ENCODE measurements around the gene SLC19A1.

The SLC19A1 gene

GRCh38 chr21:45461369-45461750, 80.9 kb downstream of the SLC19A1 start:
- DNase-seq, result no peak
- H3K27ac ChIP-seq (ENCODE audit: low read length), result no peak overlapping the region
- H3K9ac ChIP-seq (ENCODE audit: low read depth, low read length), result no peak overlapping the region
- H3K4me1 ChIP-seq (ENCODE audit: insufficient read depth, low read length), result no peaks in the 10 kb centered on the region
- H3K27me3 ChIP-seq (ENCODE audit: insufficient read depth, low read length, poor library complexity), result peaks cover 3% of the 10 kb centered on the region
- H3K4me2 ChIP-seq (ENCODE audit: insufficient read depth, low read length), result no peak overlapping the region
- H3K4me3 ChIP-seq (ENCODE audit: low read depth in 1 of 2, low read length in 2 of 2), result no peak overlapping the region
- no peak for ATAC-seq (ENCODE audit: insufficient read depth, low read depth)
- TF ChIP-seq, protein P1, sequence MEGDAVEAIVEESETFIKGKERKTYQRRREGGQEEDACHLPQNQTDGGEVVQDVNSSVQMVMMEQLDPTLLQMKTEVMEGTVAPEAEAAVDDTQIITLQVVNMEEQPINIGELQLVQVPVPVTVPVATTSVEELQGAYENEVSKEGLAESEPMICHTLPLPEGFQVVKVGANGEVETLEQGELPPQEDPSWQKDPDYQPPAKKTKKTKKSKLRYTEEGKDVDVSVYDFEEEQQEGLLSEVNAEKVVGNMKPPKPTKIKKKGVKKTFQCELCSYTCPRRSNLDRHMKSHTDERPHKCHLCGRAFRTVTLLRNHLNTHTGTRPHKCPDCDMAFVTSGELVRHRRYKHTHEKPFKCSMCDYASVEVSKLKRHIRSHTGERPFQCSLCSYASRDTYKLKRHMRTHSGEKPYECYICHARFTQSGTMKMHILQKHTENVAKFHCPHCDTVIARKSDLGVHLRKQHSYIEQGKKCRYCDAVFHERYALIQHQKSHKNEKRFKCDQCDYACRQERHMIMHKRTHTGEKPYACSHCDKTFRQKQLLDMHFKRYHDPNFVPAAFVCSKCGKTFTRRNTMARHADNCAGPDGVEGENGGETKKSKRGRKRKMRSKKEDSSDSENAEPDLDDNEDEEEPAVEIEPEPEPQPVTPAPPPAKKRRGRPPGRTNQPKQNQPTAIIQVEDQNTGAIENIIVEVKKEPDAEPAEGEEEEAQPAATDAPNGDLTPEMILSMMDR (IDR thresholded peaks at IDR 0.05; ENCODE audit: borderline replicate concordance, extremely low read depth, low read length, poor library complexity, severe bottlenecking), result no peak
- no peak for TF ChIP-seq EZH2 (IDR thresholded peaks at IDR 0.05; ENCODE audit: borderline replicate concordance, low read depth, low read length, severe bottlenecking)
- no peaks in the 10 kb centered on the region for H3K9me3 ChIP-seq (ENCODE audit: insufficient read depth, low read length, severe bottlenecking)
- peaks cover 2% of the 10 kb centered on the region; the same call in 1 of the 2 replicates for H4K20me1 ChIP-seq (ENCODE audit: insufficient read depth, low read length)
- no peaks in the 10 kb centered on the region for H3K36me3 ChIP-seq (ENCODE audit: insufficient read depth, low read length)
- H2AFZ ChIP-seq (ENCODE audit: low read depth, low read length), result no peak overlapping the region
- H3K79me2 ChIP-seq (ENCODE audit: insufficient read depth, low read length), result no peaks in the 10 kb centered on the region

DNA sequence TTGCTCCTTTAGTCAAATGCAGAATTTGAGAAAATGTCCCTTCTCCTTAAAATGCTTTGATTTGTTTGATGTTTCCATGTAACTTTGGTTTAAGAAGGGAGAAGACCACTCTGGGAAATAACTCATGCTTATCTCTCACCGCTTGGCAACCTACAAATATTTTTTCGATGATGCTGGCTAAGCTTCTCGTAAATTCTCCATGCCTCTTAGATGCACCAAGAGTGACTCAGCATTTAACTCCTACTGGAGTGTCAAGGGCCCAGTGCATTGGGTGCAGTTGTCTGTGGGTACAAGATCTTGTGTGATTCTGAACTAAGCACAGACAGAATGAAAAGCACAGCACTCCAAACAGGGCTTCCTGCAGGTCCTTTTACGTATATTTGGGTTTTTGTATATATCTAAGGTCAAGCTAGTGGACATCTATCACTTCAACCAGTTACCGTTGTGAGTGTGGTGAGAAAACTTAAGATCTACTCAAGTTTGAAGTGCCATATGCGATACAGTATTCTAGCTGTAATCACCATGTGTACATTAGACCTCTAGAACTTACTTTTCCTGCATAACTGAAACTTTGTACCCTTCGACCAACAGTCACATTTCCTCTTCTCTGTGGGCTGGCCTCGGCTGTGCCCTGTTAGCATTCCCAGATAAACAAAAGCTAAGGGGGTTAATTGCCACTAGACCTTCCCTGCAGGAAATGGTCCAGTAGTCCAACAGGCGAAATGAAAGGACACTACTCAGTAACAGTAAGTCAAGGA, 81.5 kb downstream of the SLC19A1 start:
- Histone ChIP-seq H3K4me3 (ENCODE audit: low read depth in 1 of 2, low read length in 2 of 2) (no peak overlapping the region), H3K9me3 (ENCODE audit: insufficient read depth, low read length, severe bottlenecking) (no peaks in the 10 kb centered on the region), H3K9ac (ENCODE audit: low read depth, low read length) (no peak overlapping the region), H3K36me3 (ENCODE audit: insufficient read depth, low read length) (no peaks in the 10 kb centered on the region), H3K4me1 (ENCODE audit: insufficient read depth, low read length) (no peaks in the 10 kb centered on the region), H3K4me2 (ENCODE audit: insufficient read depth, low read length) (no peak overlapping the region), H3K79me2 (ENCODE audit: insufficient read depth, low read length) (no peaks in the 10 kb centered on the region), H3K27ac (ENCODE audit: low read length) (no peak overlapping the region), H2AFZ (ENCODE audit: low read depth, low read length) (no peak overlapping the region), H4K20me1 (ENCODE audit: insufficient read depth, low read length) (peaks cover 2% of the 10 kb centered on the region; the same call in 1 of the 2 replicates), H3K27me3 (ENCODE audit: insufficient read depth, low read length, poor library complexity) (peaks cover 3% of the 10 kb centered on the region)
- ATAC-seq (ENCODE audit: insufficient read depth, low read depth) (no peak), DNase-seq (no peak)
- no peak for TF ChIP-seq EZH2 (IDR thresholded peaks at IDR 0.05; ENCODE audit: borderline replicate concordance, low read depth, low read length, severe bottlenecking)
- TF ChIP-seq, protein P1 (IDR thresholded peaks at IDR 0.05; ENCODE audit: borderline replicate concordance, extremely low read depth, low read length, poor library complexity, severe bottlenecking), result no peak

- Histone ChIP-seq H3K36me3 (ENCODE audit: insufficient read depth, low read length) (no peaks in the 10 kb centered on the region), H3K9me3 (ENCODE audit: insufficient read depth, low read length, severe bottlenecking) (no peaks in the 10 kb centered on the region), H3K27me3 (ENCODE audit: insufficient read depth, low read length, poor library complexity) (peaks cover 3% of the 10 kb centered on the region), H3K4me1 (ENCODE audit: insufficient read depth, low read length) (no peaks in the 10 kb centered on the region), H3K79me2 (ENCODE audit: insufficient read depth, low read length) (no peaks in the 10 kb centered on the region), H3K27ac (ENCODE audit: low read length) (no peak overlapping the region), H3K4me3 (ENCODE audit: low read depth in 1 of 2, low read length in 2 of 2) (no peak overlapping the region), H2AFZ (ENCODE audit: low read depth, low read length) (no peak overlapping the region), H3K4me2 (ENCODE audit: insufficient read depth, low read length) (no peak overlapping the region), H4K20me1 (ENCODE audit: insufficient read depth, low read length) (peaks cover 2% of the 10 kb centered on the region; the same call in 1 of the 2 replicates), H3K9ac (ENCODE audit: low read depth, low read length) (no peak overlapping the region)
- DNase-seq (no peak), ATAC-seq (ENCODE audit: insufficient read depth, low read depth) (no peak)
- TF ChIP-seq EZH2 (IDR thresholded peaks at IDR 0.05; ENCODE audit: borderline replicate concordance, low read depth, low read length, severe bottlenecking), result no peak
- TF ChIP-seq, protein P1 (IDR thresholded peaks at IDR 0.05; ENCODE audit: borderline replicate concordance, extremely low read depth, low read length, poor library complexity, severe bottlenecking), result no peak
Measured at GRCh38 chr21:45460011-45460565, 82.2 kb downstream of the SLC19A1 start.
